AG04450 (cell line): ENCODE measurements around the gene USP7. TPM values are rescaled to one million over a fixed set of nuclear protein-coding genes. Genes with fewer than 3 reads are reported as not detected.

Experiments
- CTCF ChIA-PET: fragments of 300-600, 350-600 bp; formaldehyde crosslinking; extraction: SDS; loops from one replicate; lab custom pipeline; 2022; ENCODE audit warnings: antibody characterized with exemption, inconsistent platforms; lab: Charles Lee
- POLR2A ChIA-PET: fragments of 350-600 bp; formaldehyde crosslinking; extraction: SDS; loops from one replicate; lab custom pipeline; 2021; ENCODE audit warnings: antibody characterized with exemption, inconsistent platforms; lab: Yijun Ruan, JAX
- DNase-seq: peaks from one replicate; pipeline ENCODE4 v3.0.0-alpha.2; 2011; ENCODE audit warnings: low read depth, low spot score
- H3K27ac ChIP-seq: one replicate; pipeline ENCODE4 v1.5.1; 2012; ENCODE audit warnings: low read depth, low read length, control low read depth
- H3K27me3 ChIP-seq: one replicate; pipeline ENCODE4 v1.6.0; 2012; ENCODE audit warnings: low read length; ENCODE audit not compliant: control insufficient read depth, insufficient read depth
- H3K4me3 ChIP-seq: 2 replicates; pipeline ENCODE4 v1.5.1; 2011; ENCODE audit warnings: mild to moderate bottlenecking, low read depth, low read length, control low read depth
- H3K9me3 ChIP-seq: 2 replicates; pipeline ENCODE4 v1.5.1; 2012; ENCODE audit warnings: low read length; ENCODE audit not compliant: control insufficient read depth, insufficient read depth
- polyA plus RNA-seq: library from polyadenylated mRNA; depleted of rRNA; stranded (reverse); fragments of >200 nt; gene quantifications from 2 replicates; pipeline ENCODE4 v1.2.3, GENCODE V29; 2011
- TF ChIP-seq, protein P1 (sequence below): IDR thresholded peaks from 2 replicates; pipeline ENCODE4 v1.5.1; 2011; ENCODE audit warnings: low read depth, low read length, control low read depth, inconsistent platforms

Gene USP7
- polyA plus RNA-seq, 1 experiment, result 26.9 TPM

DNA sequence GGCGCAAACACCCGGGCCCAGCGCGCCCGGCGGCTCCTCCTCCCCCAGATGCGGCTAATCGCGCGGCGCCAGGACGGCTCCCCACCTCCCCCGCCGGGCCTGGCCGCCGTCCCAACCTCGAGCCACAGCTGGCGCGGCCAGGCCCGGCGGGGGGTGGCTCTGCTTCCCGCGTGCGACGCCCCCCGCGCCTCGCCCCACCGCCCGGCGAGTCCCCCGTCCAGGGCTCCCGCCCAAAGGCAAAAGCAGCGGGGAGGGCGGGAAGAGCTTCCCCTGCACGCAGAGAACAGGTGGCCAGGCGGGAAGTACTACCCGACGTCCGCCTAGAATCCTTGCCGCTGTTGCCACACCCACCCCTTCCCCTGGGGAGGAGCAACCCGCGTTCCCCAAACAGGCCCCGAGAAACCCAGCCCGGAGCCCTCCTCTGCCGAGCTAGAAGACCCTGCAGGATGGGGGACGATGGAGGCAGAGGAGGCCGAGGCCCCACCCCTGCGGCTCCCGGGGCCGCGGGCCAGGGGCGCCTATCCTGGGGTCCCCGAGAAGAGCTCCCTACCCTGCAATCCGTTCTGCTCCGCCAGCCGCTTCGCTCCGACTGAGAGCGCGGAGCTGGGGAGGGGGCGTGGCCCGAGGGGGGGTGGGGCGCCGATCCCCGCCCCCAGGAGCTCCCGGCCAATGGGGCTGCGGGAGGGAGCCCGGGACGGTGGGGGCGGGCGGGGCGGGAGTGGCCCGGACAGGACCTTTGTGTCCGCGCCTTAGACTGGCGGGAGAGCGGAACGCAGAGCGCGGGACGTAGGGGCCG lies 95.1 kb downstream of the USP7 start, which contains the start of gene CARHSP1:
TSS of gene CARHSP1 (minus strand) at position 591 of the 796 bp plus-strand sequence. CDS start 9,678 bp downstream, outside the sequence.
- peak within 1 kb of the TSS; percentile 68 for H3K4me3 ChIP-seq
- ChIA-PET POLR2A (interaction anchor here (0.7 to 2.1 kb wide), 16 partner anchors 8 to 234 kb away, joined by 3 to 21 read pairs (median 4); partner anchors contain the start of genes HAPSTR1 and USP7), CTCF (interaction anchor here (1.2 to 4.5 kb wide), 4 partner anchors 12 to 266 kb away, joined by 3 to 43 read pairs (median 3); no protein-coding TSS in a partner anchor)
- H3K27ac ChIP-seq, result peak within 1 kb of the TSS; percentile 89
- no peak for DNase-seq
- no peaks in the 10 kb centered on the region; the same call in 1 of the 2 replicates for H3K9me3 ChIP-seq
- no peaks in the 10 kb centered on the region for H3K27me3 ChIP-seq
- TF ChIP-seq, protein P1, sequence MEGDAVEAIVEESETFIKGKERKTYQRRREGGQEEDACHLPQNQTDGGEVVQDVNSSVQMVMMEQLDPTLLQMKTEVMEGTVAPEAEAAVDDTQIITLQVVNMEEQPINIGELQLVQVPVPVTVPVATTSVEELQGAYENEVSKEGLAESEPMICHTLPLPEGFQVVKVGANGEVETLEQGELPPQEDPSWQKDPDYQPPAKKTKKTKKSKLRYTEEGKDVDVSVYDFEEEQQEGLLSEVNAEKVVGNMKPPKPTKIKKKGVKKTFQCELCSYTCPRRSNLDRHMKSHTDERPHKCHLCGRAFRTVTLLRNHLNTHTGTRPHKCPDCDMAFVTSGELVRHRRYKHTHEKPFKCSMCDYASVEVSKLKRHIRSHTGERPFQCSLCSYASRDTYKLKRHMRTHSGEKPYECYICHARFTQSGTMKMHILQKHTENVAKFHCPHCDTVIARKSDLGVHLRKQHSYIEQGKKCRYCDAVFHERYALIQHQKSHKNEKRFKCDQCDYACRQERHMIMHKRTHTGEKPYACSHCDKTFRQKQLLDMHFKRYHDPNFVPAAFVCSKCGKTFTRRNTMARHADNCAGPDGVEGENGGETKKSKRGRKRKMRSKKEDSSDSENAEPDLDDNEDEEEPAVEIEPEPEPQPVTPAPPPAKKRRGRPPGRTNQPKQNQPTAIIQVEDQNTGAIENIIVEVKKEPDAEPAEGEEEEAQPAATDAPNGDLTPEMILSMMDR, result no peak

DNA sequence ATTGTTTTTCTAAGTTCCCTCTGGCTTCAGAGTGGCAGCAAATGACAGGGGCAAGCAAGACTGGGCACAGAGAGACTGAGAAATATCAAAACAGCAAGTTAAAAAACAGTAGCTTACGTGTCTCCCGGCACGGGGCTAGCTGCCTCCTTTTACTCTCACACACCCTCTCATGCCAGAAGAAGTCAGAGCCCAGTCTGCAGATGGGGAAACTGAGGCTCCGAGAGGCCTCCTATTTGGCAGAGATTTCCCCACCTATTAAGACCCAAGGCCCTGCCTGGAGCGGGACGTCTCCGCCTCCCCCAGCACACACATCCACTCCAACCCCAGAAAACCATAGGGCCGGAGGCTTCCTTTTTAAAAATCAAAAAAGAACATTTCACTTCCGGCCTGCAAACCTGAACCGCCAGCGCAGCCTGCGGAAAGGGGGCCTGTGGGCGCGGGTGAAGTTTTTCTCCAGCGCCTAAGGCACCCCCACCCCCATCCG lies 95.7 kb downstream of the USP7 start:
- Histone ChIP-seq H3K4me3 (peak overlapping the region; percentile 68), H3K27ac (peak overlapping the region; percentile 80), H3K27me3 (no peaks in the 10 kb centered on the region), H3K9me3 (no peaks in the 10 kb centered on the region; the same call in 1 of the 2 replicates)
- ChIA-PET POLR2A (interaction anchor here (1.2 to 2.1 kb wide), 12 partner anchors 8 to 234 kb away, joined by 3 to 21 read pairs (median 8); partner anchors contain the start of genes HAPSTR1 and USP7), CTCF (interaction anchor here (4.5 kb wide), 1 partner anchor 12 kb away, joined by 43 read pairs; no protein-coding TSS in a partner anchor)
- no peak for DNase-seq
- TF ChIP-seq, protein P1, result no peak

DNA sequence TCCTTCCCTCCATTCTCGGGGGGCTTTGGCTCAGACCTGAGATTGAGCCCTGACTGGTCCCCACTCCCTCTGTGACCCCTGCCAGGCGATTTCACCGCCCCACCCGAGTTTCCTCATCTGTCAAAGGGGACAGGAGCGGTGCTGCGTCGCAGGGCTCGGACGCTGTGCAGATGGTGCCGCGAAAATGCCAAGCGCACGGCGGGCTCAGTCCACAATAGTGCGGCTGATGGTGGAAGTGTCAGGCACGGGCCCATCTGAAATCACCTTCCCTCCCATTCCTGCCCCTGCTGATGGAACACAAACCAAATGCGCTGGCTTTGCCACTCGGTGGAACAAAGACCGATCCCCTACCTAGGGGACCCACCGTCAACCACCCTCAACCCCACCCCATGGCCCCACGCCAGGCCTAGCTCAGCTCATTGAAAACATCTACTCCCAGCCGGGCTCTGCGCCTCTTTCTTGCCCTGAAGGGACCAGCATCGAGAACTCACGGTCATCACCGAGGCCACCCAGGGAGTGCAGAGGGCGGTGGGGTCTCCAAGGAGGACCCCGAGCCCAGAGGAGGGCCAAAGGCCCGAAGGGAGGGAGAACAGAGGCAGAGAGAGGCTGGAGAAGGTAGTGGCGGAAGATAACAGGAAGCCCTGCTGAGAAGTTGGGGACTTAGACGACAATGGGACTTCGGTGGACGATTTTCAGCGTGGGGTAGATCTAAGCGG lies 96.3 kb downstream of the USP7 start:
- CTCF ChIA-PET, result interaction anchor here (4.5 kb wide), 1 partner anchor 13 kb away, joined by 43 read pairs; no protein-coding TSS in a partner anchor
- POLR2A ChIA-PET, result interaction anchor here (1.2 kb wide), 1 partner anchor 235 kb away, joined by 3 read pairs; no protein-coding TSS in a partner anchor
- DNase-seq, result no peak

DNA sequence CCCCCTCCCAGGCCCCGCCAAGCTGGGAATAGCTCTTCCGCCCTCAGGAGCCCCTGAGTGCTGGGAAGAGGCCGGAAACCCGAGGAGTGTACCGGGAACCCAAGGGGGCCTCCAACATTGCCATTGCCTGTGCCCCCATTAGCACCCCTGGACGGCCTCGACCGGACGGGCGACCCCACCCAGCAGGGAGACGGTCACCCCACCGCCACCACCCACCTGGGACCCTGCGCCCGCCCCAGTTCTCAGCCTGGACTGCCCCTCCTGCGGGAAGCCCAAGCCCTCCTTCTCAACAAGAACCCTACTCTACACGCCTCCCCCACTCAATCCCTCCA lies 96.9 kb downstream of the USP7 start:
- POLR2A ChIA-PET, result interaction anchor here (0.6 to 0.7 kb wide), 2 partner anchors 69 to 106 kb away, joined by 3 read pairs; no protein-coding TSS in a partner anchor
- peak overlapping the region; percentile 68 for H3K4me3 ChIP-seq
- TF ChIP-seq, protein P1, result no peak
- peak overlapping the region; percentile 21 for H3K27ac ChIP-seq
- CTCF ChIA-PET, result interaction anchor here (1.0 kb wide), 1 partner anchor 13 kb away, joined by 5 read pairs; no protein-coding TSS in a partner anchor
- no peak for DNase-seq
- H3K27me3 ChIP-seq, result no peaks in the 10 kb centered on the region
- no peaks in the 10 kb centered on the region; the same call in 1 of the 2 replicates for H3K9me3 ChIP-seq

More for the DNA sequence above, 96.3 kb downstream of the USP7 start:
- H3K9me3 ChIP-seq, result no peaks in the 10 kb centered on the region; the same call in 1 of the 2 replicates
- peak overlapping the region; percentile 80 for H3K27ac ChIP-seq
- TF ChIP-seq, protein P1, result no peak
- H3K27me3 ChIP-seq, result no peaks in the 10 kb centered on the region
- H3K4me3 ChIP-seq, result peak overlapping the region; percentile 68
